PC-9 (cell line): ENCODE results near the gene ZNF780B. TPM values are rescaled to one million over a fixed set of nuclear protein-coding genes. Genes with fewer than 3 reads are reported as not detected.

Experiments used
- BruUV-seq: library from RNA; stranded (reverse); fragments of 400-500 nt; replicated peaks from 2 replicates; lab custom pipeline; 2021; lab: Mats Ljungman, UMichigan
- CTCF ChIA-PET: fragments of 300-600 bp; sonication (Branson Sonifier 250); formaldehyde crosslinking; loops from one replicate; lab custom pipeline; 2022; ENCODE audit warnings: antibody characterized with exemption; lab: Charles Lee
- POLR2A ChIA-PET: fragments of 300-600 bp; sonication (Branson Sonifier 250); formaldehyde crosslinking; loops from one replicate; lab custom pipeline; 2022; ENCODE audit warnings: antibody characterized with exemption; ENCODE audit not compliant: unreplicated experiment; lab: Charles Lee
- DNase-seq, 2 experiments: peaks; one replicate each; pipeline versions ENCODE4 v3.0.0 to v3.0.0-alpha.2; 2015 to 2022; ENCODE audit warnings: mixed read lengths in 1 of 2
- H2AFZ ChIP-seq: fragments of 200-600 bp; sonication (generic); 2 replicates; pipeline ENCODE4 v1.8.1; 2017; ENCODE audit warnings: antibody characterized with exemption
- H3F3A ChIP-seq: fragments of 200-600 bp; sonication (generic); 2 replicates; pipeline ENCODE4 v1.8.1; 2017; ENCODE audit warnings: antibody characterized with exemption, mild to moderate bottlenecking, low read depth; ENCODE audit not compliant: insufficient read depth
- H3K27ac ChIP-seq: fragments of 200-600 bp; sonication (generic); 2 replicates; pipeline ENCODE4 v1.6.1; 2016; ENCODE audit warnings: mixed run types
- H3K27me3 ChIP-seq: fragments of 200-600 bp; sonication (generic); 2 replicates; pipeline ENCODE4 v1.6.1; 2016; ENCODE audit warnings: low read depth, mixed run types; ENCODE audit not compliant: insufficient read depth
- H3K36me3 ChIP-seq: fragments of 200-600 bp; sonication (generic); 2 replicates; pipeline ENCODE4 v1.6.1; 2016; ENCODE audit warnings: low read depth, mixed run types
- H3K4me1 ChIP-seq: fragments of 200-600 bp; sonication (generic); replicated peaks from 2 replicates; pipeline ENCODE4 v1.6.1; 2016; ENCODE audit warnings: mixed run types; ENCODE audit not compliant: insufficient read depth
- H3K4me2 ChIP-seq: fragments of 200-600 bp; sonication (generic); 2 replicates; pipeline ENCODE4 v1.6.1; 2017; ENCODE audit warnings: mixed run types
- H3K4me3 ChIP-seq: fragments of 200-600 bp; sonication (generic); 2 replicates; pipeline ENCODE4 v1.6.1; 2016; ENCODE audit warnings: mixed run types
- H3K79me2 ChIP-seq: fragments of 200-600 bp; sonication (generic); 2 replicates; pipeline ENCODE4 v1.6.1; 2017; ENCODE audit warnings: low read depth, mixed run types
- H3K9me2 ChIP-seq: fragments of 200-600 bp; sonication (generic); 2 replicates; pipeline ENCODE4 v1.8.1; 2017; ENCODE audit warnings: mild to moderate bottlenecking; ENCODE audit not compliant: insufficient read depth
- H3K9me3 ChIP-seq: fragments of 200-600 bp; sonication (generic); 2 replicates; pipeline ENCODE4 v1.8.1; 2016; ENCODE audit warnings: low read depth; ENCODE audit not compliant: insufficient read depth
- H4K20me1 ChIP-seq: fragments of 200-600 bp; sonication (generic); 2 replicates; pipeline ENCODE4 v1.8.1; 2017; ENCODE audit not compliant: insufficient read depth
- CTCF ChIP-seq: fragments of 200-600 bp; sonication (generic); conservative IDR thresholded peaks from 2 replicates; pipeline ENCODE4 v1.6.1; 2017; ENCODE audit warnings: mixed run types, antibody characterized with exemption, mild to moderate bottlenecking, moderate library complexity
- EZH2 ChIP-seq: fragments of 200-600 bp; sonication (generic); IDR thresholded peaks from 2 replicates; pipeline ENCODE4 v1.8.0; 2017; ENCODE audit warnings: antibody characterized with exemption, low read depth
- intact Hi-C: fragments of 100-400 bp; cut with micrococcal nuclease; formaldehyde crosslinking; loops from one replicate; pipeline ENCODE4 v1.10.0; 2022; ENCODE audit not compliant: unreplicated experiment
- total RNA-seq: library from RNA; stranded (reverse); gene quantifications from 2 replicates; pipeline ENCODE4 v1.2.3, GENCODE V29; 2021

ZNF780B gene
- total RNA-seq, 1 experiment from 2014 or later: 20.0 TPM

DNA sequence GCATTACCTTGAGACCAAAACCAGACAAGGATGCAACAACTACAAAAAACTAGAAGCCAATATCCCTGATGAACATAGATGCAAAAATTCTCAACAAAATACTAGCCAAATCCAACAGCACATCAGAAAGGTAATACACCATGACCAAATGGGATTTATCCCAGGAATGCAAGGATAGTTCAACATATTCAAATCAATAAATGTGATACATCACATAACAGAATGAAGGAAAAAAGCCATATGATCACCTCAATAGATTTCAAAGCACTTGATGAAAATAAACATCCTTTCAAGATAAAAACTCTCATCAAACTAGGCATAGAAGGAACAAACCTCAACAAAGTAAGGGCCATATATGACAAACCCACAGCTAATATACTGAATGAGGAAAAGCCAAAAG lies 69.4 kb downstream of the ZNF780B start:
- H3F3A ChIP-seq: peaks cover 16% of the 10 kb centered on the region
- H3K27me3 ChIP-seq: no peaks in the 10 kb centered on the region
- H3K36me3 ChIP-seq: peaks cover 14% of the 10 kb centered on the region
- no peak overlapping the region for H3K4me2 ChIP-seq
- BruUV-seq: no TSS peak
- CTCF ChIA-PET: no interaction called here
- no peak for TF ChIP-seq CTCF
- no peak for TF ChIP-seq EZH2
- H3K4me3 ChIP-seq: no peak overlapping the region
- peaks cover 5% of the 10 kb centered on the region; the same call in 1 of the 2 replicates for H4K20me1 ChIP-seq
- H2AFZ ChIP-seq: no peak overlapping the region
- POLR2A ChIA-PET: no interaction called here
- H3K9me2 ChIP-seq: no peaks in the 10 kb centered on the region
- intact Hi-C loops: no loop called here
- H3K9me3 ChIP-seq: peaks cover 24% of the 10 kb centered on the region
- H3K27ac ChIP-seq: no peak overlapping the region
- DNase-seq: no peak
- no peaks in the 10 kb centered on the region for H3K79me2 ChIP-seq
- H3K4me1 ChIP-seq: no peaks in the 10 kb centered on the region

GRCh38 chr19:39983695-39984300 lies 72.2 kb downstream of the ZNF780B start:
- no peak overlapping the region for H3K4me3 ChIP-seq
- H3K27me3 ChIP-seq: no peaks in the 10 kb centered on the region
- H2AFZ ChIP-seq: no peak overlapping the region
- intact Hi-C loops: no loop called here
- H3K9me3 ChIP-seq: peaks cover 24% of the 10 kb centered on the region
- H3K9me2 ChIP-seq: no peaks in the 10 kb centered on the region
- H3K36me3 ChIP-seq: peaks cover 19% of the 10 kb centered on the region
- TF ChIP-seq EZH2 (no peak), CTCF (no peak)
- DNase-seq: no peak
- POLR2A ChIA-PET: no interaction called here
- BruUV-seq: no TSS peak
- H3K4me2 ChIP-seq: no peak overlapping the region
- peaks cover 16% of the 10 kb centered on the region for H3F3A ChIP-seq
- H3K79me2 ChIP-seq: no peaks in the 10 kb centered on the region
- H4K20me1 ChIP-seq: peaks cover 5% of the 10 kb centered on the region; the same call in 1 of the 2 replicates
- H3K4me1 ChIP-seq: no peaks in the 10 kb centered on the region
- CTCF ChIA-PET: no interaction called here
- H3K27ac ChIP-seq: no peak overlapping the region

DNA sequence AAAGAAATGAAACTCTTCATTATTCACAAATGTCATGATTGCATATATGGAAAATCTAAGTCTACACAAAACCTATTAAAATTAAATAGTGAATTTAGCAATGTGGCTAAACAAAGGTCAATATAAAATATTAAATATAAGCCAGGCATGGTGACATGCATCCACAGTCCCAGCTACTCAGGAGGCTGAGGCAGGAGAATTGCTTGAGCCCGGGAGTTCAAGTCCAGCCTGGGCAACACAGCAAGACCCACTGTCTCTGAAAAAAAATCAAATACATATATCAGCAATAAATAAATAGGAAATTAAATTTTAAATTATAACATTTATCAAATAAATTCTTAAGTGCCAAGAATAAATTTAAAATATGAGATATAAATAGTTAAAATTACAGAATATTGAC lies 73.1 kb downstream of the ZNF780B start:
- Histone ChIP-seq H4K20me1 (peaks cover 5% of the 10 kb centered on the region; the same call in 1 of the 2 replicates), H3K4me3 (no peak overlapping the region), H3K27ac (no peak overlapping the region), H2AFZ (no peak overlapping the region), H3K4me2 (no peak overlapping the region), H3K4me1 (no peaks in the 10 kb centered on the region), H3K9me3 (peaks cover 23% of the 10 kb centered on the region), H3K9me2 (no peaks in the 10 kb centered on the region), H3K27me3 (no peaks in the 10 kb centered on the region), H3K79me2 (no peaks in the 10 kb centered on the region), H3F3A (peaks cover 16% of the 10 kb centered on the region), H3K36me3 (peaks cover 19% of the 10 kb centered on the region)
- no peak for DNase-seq
- ChIA-PET POLR2A (no interaction called here), CTCF (no interaction called here)
- no peak for TF ChIP-seq CTCF
- no peak for TF ChIP-seq EZH2
- no TSS peak for BruUV-seq
- intact Hi-C loops: no loop called here

Other genes starting within 250 kb of the ZNF780B start
- 29.9 and 39.5 TPM in 2 replicates for gene DYRK1B, start 222.1 kb downstream of the ZNF780B start, total RNA-seq
- 437 and 498 TPM in 2 replicates for gene FBL, start 209.9 kb downstream of the ZNF780B start, total RNA-seq
- 5.8 and 9.3 TPM in 2 replicates for gene FCGBP, start 121.6 kb downstream of the ZNF780B start, total RNA-seq
- 82.8 and 110 TPM in 2 replicates for gene PSMC4, start 85.1 kb downstream of the ZNF780B start, total RNA-seq
- gene ZNF546, start 59.2 kb downstream of the ZNF780B start, total RNA-seq: 1.9 and 3.6 TPM in 2 replicates
- gene ZNF780A, start 34.7 kb upstream of the ZNF780B start, total RNA-seq: 14.6 and 15.5 TPM in 2 replicates
- 26.9 and 29.5 TPM in 2 replicates for gene MAP3K10, start 135.2 kb upstream of the ZNF780B start, total RNA-seq
- gene TTC9B, start 162.2 kb upstream of the ZNF780B start, total RNA-seq: 0.50 and 0.59 TPM in 2 replicates
- 0.63 and 0.93 TPM in 2 replicates for gene CCNP, start 170.5 kb upstream of the ZNF780B start, total RNA-seq
- 144 and 149 TPM in 2 replicates for gene AKT2, start 229.1 kb upstream of the ZNF780B start, total RNA-seq